ENCODE results near the gene FHOD3.

GRCh38 chr18:36636237-36636817 is 338.8 kb downstream of the FHOD3 start:
- no peak for TF ChIP-seq CTCF (IDR thresholded peaks at IDR 0.05)
- no peak for TF ChIP-seq POLR2A (IDR thresholded peaks at IDR 0.05)
